Left hindlimb (tissue), 1 donor: ENCODE results near the gene DNAJC16.
"Not testable (repeated sequence)": the region's sequence is repeated elsewhere in the genome, so short reads cannot be mapped to it uniquely, and the experiment has no call there.

Source experiments
- DNase-seq: peaks from one replicate; pipeline ENCODE4 v3.0.0-alpha.2; 2018

Gene DNAJC16

GRCh38 chr1:15508700-15509487 is 17.8 kb upstream of the DNAJC16 start:
- DNase-seq, result no peak

GRCh38 chr1:15509586-15509985 is 17.1 kb upstream of the DNAJC16 start:
- DNase-seq, result no peak

- DNase-seq, result no peak
Observed at GRCh38 chr1:15510611-15511405, 15.8 kb upstream of the DNAJC16 start.

GRCh38 chr1:15513192-15513591 is 13.5 kb upstream of the DNAJC16 start:
- no peak for DNase-seq

- no peak for DNase-seq
Observed at GRCh38 chr1:15513919-15514318, 12.7 kb upstream of the DNAJC16 start.

- DNase-seq, result not testable (repeated sequence)
Observed at GRCh38 chr1:15514557-15514956, 12.1 kb upstream of the DNAJC16 start.

GRCh38 chr1:15515022-15515663 is 11.5 kb upstream of the DNAJC16 start:
- DNase-seq, result no peak

- no peak for DNase-seq
Observed at GRCh38 chr1:15519625-15520024, 7.0 kb upstream of the DNAJC16 start.

- DNase-seq, result not testable (repeated sequence)
Observed at GRCh38 chr1:15521206-15521906, 5.3 kb upstream of the DNAJC16 start.

GRCh38 chr1:15522551-15522950 is 4.1 kb upstream of the DNAJC16 start:
- DNase-seq, result no peak

GRCh38 chr1:15523104-15524020 is 3.3 kb upstream of the DNAJC16 start:
- DNase-seq, result no peak

GRCh38 chr1:15524021-15524282 is 2.7 kb upstream of the DNAJC16 start, which contains the start of gene CASP9:
Gene CASP9 (minus strand): TSS chr1:15524215. CDS start chr1:15524200, 15 bp downstream.
- no peak for DNase-seq

- DNase-seq, result peak; percentile 100
Observed at GRCh38 chr1:15524283-15525049, 2.2 kb upstream of the DNAJC16 start.

GRCh38 chr1:15525050-15526020 is 1.3 kb upstream of the DNAJC16 start:
- DNase-seq, result peak; percentile 99

- DNase-seq, result no peak
Observed at GRCh38 chr1:15526021-15526489, 593 bp upstream of the DNAJC16 start.

GRCh38 chr1:15531003-15531402 is 4.4 kb downstream of the DNAJC16 start:
- no peak for DNase-seq

- no peak for DNase-seq
Observed at GRCh38 chr1:15531682-15532081, 5.0 kb downstream of the DNAJC16 start.

GRCh38 chr1:15538771-15539170 is 12.1 kb downstream of the DNAJC16 start:
- DNase-seq, result no peak

- no peak for DNase-seq
Observed at GRCh38 chr1:15540186-15540585, 13.5 kb downstream of the DNAJC16 start.
